Kidney tubule cell (primary cell): ENCODE data around the gene PMVK.
"Not testable (repeated sequence)": the region's sequence is repeated elsewhere in the genome, so short reads cannot be mapped to it uniquely, and the experiment has no call there.

Source experiments
- DNase-seq: peaks from one replicate; pipeline ENCODE4 v3.0.0-alpha.2; 2018; ENCODE audit warnings: low spot score

PMVK gene

DNA sequence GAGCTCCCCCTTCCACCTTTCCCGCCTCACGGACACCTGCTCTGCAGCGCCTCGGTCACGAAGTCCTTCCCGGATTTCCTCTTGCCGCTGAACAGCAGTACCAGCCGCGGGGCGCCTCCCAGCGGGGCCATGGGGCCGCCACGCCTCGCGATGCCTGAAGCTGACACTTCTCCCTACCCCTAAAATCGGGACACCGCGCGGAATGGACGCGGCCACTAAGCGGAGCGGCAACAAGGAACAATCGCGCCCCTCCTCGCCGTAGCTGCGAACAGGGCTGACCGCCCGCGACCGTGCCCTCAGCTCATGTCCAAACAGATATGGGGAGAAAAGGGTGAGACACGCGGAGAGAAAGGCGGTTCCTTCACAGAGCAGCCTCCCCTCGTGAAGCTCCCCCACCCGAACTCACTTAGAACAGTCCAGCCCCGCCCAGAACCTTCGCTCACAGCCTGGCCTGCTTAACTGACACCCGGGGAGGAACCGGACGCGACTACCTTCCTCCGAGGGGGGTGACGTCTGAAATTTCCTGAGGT, at the start of gene PMVK:
Gene PMVK (minus strand): TSS at position 165 of the 530 bp plus-strand sequence. CDS start 34 bp downstream, at position 131.
- peak; percentile 94 for DNase-seq

DNA sequence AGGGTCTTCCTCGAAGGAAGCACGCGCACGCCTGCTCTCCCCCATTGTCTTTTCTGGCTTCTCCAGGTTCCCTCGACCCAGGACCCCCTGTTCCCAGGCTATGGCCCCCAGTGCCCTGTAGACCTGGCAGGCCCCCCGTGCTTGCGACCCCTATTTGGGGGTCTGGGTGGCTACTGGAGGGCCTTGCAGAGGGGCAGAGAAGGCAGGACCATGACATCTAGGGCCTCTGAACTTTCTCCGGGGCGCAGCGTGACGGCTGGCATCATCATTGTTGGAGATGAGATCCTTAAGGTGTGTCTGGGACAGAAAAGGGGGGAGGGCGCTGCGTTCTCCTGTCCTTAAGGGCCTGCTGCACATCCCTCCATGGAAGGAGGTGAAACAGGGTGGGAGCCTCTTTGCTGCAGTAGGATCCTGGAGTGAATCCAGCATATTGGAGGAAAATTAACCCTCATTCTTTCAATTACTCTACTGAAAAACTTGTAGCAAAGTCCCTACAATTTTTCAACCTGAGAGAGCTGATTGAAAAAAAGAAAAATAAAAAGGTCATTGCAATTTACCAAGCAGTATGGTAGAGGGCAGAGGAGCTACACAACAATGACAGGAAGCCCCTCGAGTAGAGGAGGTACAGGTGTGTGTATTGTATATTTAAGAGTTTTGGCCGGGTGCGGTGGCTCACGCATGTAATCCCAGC, 47.4 kb upstream of the PMVK start:
- DNase-seq = no peak

DNA sequence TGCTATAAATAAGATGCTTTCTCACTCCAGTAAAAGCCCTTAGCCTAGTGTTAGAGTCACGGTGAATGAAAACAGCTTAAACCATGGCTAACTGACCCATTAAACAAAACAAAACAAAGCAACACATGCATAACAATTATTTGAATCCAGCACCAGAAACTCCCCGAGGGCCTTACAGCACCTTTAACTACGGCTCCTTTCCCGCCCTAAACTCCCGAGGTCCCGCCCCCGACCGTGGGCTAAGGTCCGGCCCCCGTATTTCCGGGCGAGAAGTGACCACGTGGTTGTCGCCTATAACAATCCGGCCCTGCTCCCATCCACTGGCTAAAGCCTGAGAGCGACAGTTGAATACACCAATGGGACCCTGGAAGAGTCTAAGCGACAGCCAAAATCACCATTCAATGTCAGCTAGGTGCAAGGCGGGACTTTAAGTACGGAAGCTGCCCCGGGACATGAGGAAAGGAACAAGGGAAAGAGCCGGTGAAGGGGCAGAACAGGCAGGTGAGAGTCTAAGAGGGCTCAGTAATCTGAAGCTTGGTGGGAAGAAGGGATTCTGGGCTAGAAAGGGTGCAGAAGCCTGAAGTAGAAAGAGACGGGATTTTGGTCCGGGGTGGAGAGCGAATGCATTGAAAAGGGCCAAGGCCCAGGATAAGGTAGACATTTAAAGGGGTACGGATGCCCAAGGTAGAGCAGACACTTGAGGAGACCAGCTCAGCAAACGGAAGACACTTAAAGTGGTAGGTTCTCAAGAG, 46.6 kb upstream of the PMVK start, which contains the start of gene FLAD1:
Gene FLAD1 (plus strand): TSS at position 448 of the 752 bp plus-strand sequence. CDS start 351 bp downstream, outside the sequence.
- DNase-seq = peak; percentile 100

DNA sequence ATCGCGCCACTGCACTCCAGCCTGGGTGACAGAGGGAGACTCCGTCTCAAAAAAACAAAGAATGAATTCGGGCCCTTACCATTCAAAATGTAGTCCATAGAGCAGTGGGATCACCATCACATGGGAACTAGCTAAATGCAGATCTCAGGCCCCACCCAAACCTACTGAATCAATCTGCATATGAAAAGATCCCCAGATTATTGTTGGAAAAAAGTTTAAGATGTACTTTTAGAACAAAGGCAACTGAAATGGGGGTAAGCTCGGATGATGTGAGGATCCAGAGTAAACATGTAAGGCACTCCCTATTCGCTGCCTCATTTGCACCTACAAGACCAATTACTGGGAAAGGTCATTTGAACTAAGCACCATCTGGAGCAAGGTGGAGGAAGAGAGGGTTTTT, 45.8 kb upstream of the PMVK start:
- no peak for DNase-seq

DNA sequence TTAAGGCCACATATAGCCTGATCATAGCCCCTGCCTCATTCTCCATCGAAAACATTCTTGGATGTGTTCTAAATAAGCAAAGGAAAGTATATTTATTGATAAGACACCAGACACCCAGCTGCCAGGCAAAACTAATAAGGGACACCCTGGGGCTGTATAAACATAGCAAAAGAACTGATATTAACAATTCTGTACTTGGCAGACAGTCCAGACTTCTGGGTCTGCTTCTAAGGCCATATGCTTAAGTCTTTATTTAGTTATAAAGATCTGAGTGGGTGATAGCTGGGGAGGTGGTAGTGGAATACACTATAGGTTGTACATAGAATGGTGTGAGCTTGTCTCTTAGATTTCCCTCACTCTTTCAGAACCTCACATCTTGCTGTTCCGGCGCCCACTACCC, 41.8 kb upstream of the PMVK start:
- no peak for DNase-seq

DNA sequence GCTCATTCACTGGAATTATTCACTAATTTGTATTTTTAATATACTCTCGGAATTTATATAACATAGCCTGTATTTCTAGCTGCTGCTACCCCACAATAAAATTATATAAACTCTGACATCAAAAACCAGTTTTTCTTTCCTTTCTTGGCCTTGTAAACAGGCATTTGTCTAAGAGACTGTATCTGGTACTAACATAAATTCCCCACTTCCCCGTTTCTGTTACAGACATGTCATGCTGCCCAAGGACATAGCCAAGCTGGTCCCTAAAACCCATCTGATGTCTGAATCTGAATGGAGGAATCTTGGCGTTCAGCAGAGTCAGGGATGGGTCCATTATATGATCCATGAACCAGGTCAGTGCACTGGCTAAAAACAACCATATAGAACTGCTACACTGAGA, 41.2 kb upstream of the PMVK start:
- not testable (repeated sequence) for DNase-seq

DNA sequence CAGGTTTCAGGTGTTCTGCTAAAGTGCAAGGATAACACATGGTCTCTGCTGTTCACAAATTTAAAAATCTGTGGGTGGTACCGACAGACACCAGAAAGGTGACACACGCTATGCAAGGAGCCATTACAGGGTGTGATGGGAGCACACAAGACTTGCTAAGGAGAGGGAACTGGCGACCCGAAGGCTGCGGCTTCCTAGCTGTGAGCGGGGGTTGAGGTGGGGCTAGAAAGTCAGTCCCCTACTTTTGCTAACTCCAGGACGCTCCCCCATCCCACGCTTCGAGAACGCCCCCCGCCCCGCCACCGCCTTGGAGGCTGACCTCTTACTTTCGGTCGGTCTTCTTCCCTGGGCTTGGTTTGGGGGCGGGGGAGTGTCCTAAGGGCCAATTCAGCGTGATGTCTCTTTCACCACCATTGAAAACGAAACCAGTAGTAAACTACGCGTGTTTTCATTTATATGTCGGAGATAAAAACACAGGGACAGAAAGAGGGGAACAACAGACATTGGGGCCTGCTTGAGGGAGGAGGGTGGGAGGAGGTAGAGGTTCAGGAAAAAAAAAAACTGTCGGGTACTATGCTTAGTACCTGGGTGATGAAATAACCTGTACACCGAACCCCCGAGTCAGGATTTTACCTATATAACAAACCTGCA, 39.0 kb upstream of the PMVK start:
- peak; percentile 65 for DNase-seq

DNA sequence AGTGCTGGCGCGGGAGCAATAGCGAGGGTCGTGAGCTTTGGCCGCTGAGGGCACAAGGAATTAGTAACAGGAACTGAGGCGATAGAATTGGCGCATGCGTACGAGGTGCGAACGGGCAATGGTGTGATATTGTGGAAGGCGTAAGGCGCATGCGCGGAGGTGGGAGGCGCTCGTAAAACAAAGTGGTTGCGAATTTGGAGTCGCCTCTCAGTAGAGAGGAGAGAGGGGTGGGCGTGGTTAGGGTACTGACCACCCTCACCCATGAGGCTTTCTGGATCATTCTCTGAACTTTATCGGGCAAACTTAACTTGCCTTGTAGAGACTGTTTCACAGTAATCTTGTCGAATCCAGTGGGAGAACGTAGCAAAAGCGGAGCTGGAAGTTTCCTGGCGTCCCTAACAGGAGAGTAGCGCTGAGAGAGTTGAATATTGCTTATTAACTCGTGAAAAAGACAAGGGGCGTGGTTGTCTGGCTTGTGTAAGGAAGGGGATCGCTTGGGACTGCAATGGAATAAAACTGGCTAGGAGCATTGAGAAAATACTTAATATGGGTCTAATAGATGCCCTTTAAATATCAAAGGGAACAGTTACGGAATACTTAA, 38.4 kb upstream of the PMVK start:
- DNase-seq = peak; percentile 96

DNA sequence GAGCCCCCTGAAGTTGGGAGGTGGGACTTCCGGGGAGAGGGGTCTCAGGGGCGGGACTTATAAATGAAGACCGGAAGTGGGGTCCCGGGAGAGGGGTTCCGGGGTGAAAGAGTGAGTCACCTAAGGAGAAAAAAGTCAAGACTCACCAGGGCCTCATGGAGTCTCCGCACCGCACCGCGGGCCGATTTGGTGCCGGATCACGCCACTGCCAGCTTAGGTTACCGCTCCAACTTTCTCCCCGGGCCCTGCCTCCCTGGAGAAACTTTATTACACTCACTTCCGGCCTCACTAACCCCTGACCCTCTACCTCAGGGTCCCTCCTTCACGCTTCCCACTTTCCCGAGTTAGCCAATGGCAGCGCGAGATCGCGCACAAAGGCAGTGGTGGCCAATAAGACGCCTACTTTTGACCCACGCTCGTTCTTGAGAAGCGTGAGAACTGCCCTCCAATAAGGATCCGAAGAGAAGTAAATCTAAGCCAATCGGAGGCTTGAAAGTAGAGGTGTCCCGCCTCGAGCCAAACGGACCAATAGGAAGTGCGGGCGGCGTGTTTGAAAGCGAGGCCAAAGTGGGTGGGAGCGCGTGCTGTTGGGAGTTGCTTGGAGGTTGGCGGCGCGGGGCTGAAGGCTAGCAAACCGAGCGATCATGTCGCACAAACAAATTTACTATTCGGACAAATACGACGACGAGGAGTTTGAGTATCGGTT, 37.7 kb upstream of the PMVK start, which contains the start of gene CKS1B:
Gene CKS1B (plus strand): TSS at position 580 of the 706 bp plus-strand sequence. CDS start 65 bp downstream, at position 645.
- peak; percentile 100 for DNase-seq

DNA sequence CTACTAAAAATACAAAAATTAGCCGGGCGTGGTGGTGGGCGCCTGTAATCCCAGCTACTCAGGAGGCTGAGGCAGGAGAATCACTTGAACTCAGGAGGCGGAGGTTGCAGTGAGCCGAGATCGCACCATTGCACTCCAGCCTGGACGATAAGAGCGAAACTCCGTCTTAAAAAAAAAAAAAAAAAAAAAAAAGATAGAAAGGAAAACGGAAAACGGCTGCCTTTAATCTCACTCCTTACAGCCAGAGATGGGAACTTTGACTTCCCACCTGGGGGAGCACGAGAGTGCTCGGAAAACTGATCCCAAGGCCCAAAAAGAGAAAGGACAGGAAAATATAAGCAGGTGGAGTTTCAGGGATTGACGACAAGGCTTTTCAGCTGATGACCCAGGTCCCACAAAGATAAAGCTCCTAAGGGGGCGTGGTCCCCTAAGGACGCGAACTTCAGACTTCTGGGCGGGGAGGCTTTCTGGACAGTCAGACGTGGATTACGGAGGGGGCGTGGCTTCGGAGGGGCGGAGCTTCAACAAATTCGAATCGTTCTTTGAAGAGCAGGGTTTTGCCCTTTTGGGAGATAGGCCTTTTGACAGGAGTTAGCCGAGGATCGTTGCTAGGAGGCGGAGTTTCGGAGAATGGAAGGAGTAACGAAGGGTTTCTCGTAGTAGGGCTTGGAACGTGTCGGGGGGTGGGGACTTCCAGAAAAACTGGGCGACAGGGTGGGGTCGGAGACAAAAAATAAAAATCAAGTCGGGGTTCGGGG, 37.0 kb upstream of the PMVK start:
- DNase-seq = peak; percentile 98

DNA sequence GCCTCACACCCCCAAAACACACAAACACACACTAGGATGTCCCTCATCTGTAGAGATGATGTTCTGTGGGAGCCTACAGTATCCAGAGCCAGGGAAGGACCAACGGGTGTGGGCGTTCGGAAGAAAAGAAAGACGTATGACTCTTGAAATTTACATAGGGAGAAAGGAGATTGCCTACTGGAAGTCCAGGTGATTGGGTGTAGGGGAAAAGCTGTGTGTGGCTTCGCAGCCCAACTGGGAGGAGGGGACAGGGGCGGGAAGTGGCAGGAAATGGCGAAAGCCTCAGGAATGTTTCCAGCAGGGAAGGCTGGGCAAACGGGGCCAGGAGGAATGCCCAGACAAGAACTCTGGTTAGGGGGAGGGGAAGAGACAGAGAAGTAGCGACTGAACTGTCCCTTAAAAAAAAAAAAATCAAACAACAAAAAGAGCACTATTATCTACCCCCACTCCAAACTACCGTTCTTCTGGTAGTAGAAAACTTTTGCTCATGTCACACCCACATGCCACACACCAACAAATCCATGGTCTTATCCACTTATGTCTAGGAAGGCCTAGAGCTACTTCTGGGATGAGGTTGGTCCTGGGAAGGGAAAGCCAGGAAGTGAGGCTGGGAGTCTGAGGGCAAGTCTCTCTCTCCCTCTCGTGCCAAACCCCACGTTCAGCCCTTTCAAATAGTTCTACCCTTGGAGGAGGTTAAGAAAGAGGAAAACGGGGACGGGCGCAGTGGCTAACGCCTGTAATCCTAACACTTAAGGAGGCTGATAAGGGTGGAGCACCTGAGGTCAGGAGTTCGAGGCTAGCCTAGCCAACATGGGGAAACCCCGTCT, 36.2 kb upstream of the PMVK start:
- DNase-seq = peak; percentile 98

DNA sequence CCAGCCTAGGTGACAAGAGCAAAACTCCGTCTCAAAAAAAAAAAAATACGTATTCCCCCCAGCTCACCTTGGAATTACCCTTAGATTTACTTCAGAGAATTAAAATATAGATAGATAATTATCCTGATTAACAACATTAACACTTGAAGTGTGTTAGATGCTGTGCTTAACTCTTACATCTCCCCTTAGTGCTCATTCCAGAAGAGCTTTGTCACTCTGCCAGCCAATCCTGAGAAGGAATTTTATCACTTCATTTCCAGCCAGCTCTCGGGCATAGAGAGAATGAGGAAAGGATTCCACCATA, 35.6 kb upstream of the PMVK start:
- no peak for DNase-seq

DNA sequence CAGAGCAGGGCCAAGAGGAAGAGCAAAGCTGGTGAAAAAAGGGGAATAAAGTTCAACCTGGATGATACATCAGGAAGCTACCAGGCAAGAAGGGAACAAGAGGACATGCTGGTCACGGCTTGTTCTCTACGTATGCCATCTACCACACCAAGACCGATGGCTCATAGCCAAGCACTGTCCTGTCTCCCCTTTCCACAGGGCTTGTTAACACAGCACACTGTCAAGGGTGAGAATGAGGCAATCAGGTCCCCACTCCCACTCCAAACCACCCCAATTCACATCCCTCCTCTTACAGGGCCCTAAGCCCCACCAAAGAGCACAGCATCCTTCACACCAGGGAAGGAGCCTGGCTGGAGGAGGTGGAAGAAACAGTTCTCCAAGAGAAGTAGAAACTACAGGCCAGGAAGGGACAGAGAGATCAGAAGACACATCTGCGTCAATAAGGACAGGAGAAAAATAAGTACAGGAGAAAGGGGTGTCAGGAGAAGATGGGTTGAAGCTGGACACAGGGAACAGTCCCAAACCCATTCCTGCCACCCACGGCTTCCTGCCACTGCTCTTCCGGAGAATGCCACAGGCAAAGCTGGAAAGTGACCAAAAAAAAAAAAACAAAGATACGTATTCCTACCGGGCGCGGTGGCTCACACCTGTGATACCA, 35.0 kb upstream of the PMVK start:
- no peak for DNase-seq

DNA sequence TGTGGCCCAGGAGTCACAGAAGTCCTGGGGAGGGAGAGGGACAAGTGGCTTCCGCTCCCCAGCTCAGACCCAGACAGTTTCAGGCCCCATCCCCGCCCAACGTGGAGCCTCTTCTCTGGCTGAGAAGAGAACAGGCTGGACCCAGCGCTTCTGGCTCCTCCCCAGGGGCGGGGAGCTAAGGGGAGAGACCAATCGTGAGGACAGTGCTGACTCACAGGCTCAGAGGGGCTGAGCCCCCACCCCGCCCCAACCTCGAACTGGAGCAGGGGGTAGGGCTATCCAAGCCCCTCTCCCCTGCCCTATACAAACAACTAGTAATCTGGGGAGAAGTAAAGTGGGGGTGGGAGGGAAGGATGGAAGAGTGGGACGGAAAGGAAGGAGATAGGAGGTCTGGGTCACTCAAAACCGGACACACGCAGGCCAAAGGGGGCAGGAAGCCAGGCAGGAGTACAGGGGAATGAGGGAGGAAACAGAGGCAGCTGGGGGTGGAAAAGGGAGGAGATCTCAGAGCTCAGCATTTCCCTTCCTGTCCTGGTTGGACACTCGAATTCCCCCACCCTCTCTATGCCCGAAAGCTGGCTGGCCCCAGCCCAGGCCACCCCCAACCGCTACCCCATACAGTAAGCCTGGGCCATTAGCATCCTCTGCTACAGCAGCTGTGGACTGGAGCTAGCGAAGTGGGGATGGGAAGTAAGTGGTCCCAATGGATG, 34.3 kb upstream of the PMVK start, which contains the start of gene SHC1:
Gene SHC1 (minus strand): TSS at position 117 of the 710 bp plus-strand sequence. CDS start 221 bp downstream, outside the sequence.
- peak; percentile 88 for DNase-seq

DNA sequence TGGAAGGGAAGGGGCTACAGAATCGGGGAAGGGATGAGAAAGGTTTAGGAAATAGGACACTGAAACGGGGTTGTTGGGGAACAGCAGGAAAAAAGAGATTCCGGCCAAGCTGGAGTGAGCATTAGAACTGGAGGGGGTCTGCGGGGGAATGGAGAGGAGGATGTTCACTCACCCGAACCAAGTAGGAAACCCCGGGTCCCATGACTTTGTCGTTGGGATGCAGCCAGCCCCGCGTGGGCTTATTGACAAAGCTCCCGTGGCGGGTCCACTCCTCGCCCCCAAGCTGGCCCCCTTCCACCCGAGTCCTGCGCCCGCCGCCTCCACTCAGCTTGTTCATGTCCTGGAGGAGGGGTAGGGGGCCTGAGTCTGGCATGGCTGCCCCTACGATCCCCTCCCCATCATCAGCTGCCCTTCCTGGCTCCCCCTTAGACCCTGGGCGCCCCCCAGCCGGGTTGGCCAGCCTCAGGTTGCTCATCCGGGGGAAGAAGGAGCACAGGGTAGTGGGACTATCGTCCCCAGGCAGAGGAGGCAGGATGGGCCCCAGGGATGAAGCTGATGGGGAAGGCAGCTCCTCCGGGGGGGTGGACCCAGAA, 33.4 kb upstream of the PMVK start:
- no peak for DNase-seq

DNA sequence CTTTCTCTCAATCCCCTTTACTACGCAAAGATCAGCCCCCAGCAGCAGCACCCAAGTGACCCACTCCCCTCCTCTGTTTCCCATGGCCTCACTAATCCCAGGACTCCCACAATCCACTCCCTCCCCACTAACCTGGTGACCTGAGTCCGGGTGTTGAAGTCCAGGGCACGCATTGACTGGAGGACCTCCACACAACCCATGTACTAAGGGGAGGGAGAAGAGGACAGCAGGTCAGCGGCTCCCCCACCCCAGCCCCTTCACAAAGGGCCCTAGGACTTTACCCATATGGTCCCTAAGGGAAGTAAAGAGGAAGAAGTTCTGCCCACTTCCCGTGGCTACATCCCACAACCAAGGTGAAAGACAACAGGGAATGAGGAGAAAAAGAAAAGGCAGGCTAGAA, 32.7 kb upstream of the PMVK start:
- DNase-seq = no peak

DNA sequence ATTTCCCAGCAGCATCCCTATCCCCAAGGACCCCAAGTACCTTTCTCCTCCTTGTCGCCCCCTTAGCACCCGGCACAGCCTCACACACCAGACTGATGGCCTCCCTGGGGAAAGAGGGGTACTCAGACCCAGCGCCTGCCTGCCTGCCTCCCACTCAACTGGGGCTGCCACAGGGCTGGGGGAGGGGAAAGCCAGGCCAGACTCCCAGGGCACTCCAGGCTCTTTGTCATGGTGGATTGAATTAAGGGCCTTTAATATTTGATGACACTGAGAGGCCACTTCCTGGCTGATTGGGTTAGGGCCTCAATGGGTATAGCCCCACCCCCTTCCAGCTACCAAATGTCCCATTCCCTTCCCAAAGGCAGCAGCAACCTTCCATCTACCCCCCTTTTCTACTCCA, 32.2 kb upstream of the PMVK start:
- no peak for DNase-seq

DNA sequence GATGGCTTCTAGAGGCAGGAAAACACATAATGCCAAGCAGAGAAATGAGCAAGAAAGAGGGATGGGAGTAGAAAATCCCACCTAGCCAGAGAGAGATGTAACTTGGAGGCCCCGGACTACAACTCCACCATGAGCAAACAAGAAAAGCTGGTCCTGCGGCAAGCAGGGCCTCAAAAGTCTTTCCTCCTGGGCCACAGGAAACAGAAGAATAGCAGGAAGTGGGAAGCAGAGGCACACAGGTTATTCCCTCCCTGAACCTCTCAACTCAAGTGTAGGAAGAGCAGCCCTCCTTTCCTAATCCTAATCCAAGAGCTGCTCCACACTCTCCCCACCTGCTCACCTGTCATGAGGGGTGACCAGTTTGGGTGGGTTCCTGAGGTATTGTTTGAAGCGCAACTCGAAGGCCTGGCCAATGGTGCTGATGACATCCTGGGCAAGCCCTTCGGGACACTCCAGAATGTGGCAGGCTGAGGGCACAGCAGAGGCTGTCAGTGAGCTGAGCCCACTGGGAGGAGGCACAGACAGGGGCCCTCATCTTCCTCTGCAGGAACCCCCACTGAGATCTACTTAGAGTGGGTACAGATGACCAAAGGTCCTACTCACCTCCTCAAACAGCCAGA, 30.9 kb upstream of the PMVK start:
- DNase-seq = no peak
